GM18508 (cell line): ENCODE results near the gene NCF4.

Source experiments
- ATAC-seq: cut with Tn5 transposase; IDR thresholded peaks from one replicate; pipeline ENCODE4 v1.9.1; 2021; ENCODE audit warnings: moderate number of reproducible peaks; ENCODE audit not compliant: insufficient read depth, unreplicated experiment

NCF4 gene

DNA sequence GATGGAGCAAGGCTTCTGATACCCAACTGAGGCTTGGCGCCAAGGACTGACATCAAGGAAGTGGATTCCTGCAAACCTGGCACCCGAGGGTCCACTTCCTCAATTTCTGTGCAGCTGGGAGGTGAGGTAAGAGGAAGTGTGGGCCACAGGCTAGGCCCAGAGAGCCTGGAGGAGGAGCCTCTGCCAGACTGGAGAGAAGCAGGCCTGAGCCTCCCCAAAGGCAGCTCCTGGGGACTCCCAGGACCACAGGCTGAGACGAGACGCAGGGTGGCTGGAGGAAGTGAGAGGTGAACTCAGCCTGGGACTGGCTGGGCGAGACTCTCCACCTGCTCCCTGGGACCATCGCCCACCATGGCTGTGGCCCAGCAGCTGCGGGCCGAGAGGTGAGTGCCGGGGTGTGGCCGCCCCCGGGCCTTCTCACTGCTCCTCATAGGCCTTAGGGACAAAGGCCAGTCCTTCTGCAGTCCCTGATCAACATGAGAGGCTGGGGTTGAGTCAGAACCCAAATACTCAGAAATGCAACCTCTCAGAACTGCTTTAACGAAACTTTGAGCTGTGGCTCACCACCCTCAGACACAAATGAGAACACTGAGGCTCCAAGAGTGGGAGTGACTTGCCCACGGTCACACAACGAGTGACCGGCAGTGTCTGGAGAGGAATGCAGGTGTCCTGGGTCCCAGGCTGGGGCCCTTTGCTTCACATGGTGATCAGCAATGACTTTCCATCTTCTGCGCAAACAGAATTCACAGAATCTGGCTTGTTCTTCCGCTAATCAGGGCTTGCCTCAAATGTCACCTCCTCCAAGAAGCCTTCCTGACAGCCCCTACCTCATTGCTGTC, at the start of gene NCF4:
TSS of gene NCF4 (plus strand) at position 186 of the 839 bp plus-strand sequence. CDS start at position 352, 166 bp downstream.
- peak; percentile 46 for ATAC-seq

DNA sequence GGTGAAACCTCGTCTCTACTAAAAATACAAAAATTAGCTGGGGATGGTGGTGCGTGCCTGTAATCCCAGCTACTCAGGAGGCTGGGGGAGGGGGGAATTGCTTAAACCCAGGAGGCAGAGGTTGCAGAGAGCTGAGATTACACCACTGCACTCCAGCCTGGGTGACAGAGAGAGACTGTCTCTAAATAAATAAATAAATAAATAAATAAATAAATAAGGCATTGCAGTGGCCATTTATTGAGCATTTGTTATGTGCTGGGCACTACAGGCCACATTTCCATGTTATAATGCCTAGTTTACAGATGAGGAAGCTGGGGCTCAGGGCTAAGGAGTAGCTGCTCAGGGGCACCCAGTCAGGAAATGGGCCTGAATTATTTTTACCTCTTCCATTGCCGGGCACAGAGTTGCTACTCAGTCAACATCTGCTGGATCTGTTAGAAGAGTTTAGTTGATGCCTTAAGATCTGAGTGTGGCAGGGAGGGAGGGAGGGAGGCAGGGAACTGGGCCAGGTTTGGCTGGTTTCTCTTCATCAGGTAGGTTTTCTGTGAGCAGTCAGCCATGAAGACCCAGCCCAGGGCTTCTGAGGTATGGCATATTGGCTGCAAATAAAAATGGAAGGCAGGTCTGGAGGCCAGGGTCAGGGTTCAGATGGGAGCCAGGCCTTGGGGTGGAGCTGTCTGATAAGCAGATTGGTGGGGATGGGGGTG, 49.6 kb upstream of the NCF4 start:
- no peak for ATAC-seq

- no peak for ATAC-seq
Measured at GRCh38 chr22:36814801-36815200, 46.0 kb upstream of the NCF4 start.

- ATAC-seq, result no peak
Measured at GRCh38 chr22:36815558-36816338, 45.1 kb upstream of the NCF4 start.

DNA sequence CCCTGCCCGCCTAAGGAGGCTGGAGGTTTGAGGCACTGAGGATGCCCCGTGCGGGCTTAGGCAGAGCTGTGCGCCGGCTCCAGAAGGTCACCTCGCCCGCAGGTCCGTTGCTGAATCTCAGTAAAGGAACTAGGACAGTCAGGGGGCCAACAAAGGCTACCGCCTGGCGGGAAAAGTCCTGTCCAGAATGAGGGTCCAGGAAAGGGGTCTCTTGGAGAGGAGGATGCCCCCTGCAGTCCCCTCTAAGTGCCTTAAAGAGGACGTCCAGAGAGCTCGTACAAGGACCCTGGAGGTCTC, 44.5 kb upstream of the NCF4 start:
- no peak for ATAC-seq

GRCh38 chr22:36816636-36817524, 43.9 kb upstream of the NCF4 start, which contains the start of gene PVALB:
PVALB (minus strand) TSS chr22:36817035; CDS start chr22:36817005, 30 bp downstream.
- no peak for ATAC-seq

DNA sequence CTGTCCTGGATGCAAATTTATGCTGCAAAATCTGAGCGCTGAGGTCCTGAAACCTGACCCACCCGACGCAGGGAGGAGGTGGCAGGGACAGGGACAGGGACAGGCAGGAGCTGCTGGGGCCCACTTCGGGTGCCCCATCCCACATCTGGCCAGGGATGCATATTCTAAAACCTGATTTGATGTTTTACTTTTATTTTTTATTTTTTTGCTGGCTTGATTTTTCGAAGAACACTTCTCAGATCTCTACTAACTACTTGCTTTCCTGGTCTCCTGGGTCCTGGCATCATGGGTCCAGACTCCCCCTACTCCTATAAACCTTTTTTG, 43.3 kb upstream of the NCF4 start:
- ATAC-seq, result no peak

GRCh38 chr22:36818010-36818642, 42.7 kb upstream of the NCF4 start:
- no peak for ATAC-seq

- no peak for ATAC-seq
Measured at GRCh38 chr22:36819112-36819511, 41.7 kb upstream of the NCF4 start.

DNA sequence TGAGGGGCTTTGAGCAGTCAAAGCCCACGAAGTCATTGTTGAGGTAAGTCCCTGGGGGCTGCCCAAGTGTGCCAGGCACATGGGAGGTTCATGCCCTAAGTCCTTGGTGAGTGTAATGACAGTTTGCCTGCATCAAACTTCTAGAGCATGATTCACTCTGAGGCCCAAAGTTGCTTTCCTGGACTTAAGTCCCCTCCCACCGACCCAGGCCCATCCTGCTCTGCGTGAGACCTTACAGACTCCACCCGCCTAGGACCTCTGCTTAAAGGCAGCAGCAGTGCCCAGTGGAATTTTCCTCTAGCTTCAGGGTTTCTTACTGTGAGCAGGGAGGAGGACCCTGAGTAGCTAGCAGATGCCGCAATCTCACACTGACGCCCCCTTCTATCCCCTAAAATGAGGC, 38.2 kb upstream of the NCF4 start:
- no peak for ATAC-seq

GRCh38 chr22:36823186-36823839, 37.5 kb upstream of the NCF4 start:
- no peak for ATAC-seq

GRCh38 chr22:36824655-36825054, 36.2 kb upstream of the NCF4 start:
- no peak for ATAC-seq

GRCh38 chr22:36826262-36826661, 34.5 kb upstream of the NCF4 start:
- ATAC-seq, result no peak

DNA sequence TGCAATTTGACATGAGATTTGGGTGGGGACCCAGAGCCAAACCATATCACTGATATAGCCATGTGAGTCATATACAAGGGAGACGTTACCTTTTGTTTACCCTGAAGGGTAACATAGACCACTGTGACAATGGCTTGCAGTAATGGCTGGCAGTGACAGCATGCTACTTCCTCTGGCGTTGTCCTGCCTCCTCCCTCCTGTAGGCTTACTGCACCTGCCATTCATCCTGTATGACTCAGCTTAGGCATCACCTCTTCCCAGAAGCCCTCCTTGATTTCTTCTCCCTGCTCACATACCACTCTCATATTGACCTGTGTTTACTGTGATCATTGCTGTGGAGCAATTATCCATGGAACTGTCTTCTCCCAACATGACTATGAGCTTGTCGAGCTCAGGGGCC, 32.0 kb upstream of the NCF4 start:
- no peak for ATAC-seq

- no peak for ATAC-seq
Measured at GRCh38 chr22:36829370-36830002, 31.3 kb upstream of the NCF4 start.

- no peak for ATAC-seq
Measured at GRCh38 chr22:36830601-36831000, 30.2 kb upstream of the NCF4 start.

GRCh38 chr22:36831206-36831605, 29.6 kb upstream of the NCF4 start:
- ATAC-seq, result no peak

DNA sequence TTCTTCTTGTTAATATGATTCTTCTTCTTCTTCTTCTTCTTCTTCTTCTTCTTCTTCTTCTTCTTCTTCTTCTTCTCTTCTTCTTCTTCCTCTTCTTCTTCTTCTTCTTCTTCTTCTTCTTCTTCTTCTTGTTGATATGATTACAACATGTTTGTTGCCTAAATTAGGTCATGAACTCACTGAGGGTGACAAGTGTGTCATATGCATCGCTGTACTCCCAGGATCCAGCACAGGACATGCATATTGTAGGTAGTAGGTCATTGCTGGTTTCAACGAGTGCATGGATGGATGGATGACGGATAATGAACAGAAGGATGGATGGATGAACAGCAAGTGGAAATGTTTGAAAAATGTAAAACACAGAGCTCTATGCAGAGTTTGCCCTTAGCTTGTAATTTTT, 29.1 kb upstream of the NCF4 start:
- ATAC-seq, result no peak

GRCh38 chr22:36833073-36833472, 27.7 kb upstream of the NCF4 start:
- ATAC-seq, result no peak
